GM12864 (cell line): Measurements from ENCODE around the gene PCBP3.

ENCODE experiments used
- DNase-seq: peaks from one replicate; pipeline ENCODE4 v3.0.0-alpha.2; 2011; ENCODE audit warnings: low read depth
- H3K4me3 ChIP-seq: 2 replicates; pipeline ENCODE4 v1.5.1; 2011; ENCODE audit warnings: mild to moderate bottlenecking, low read depth, low read length, control low read depth
- TF ChIP-seq, protein P1 (sequence below): IDR thresholded peaks from 2 replicates; pipeline ENCODE4 v1.5.1; 2011; ENCODE audit warnings: low read depth, mild to moderate bottlenecking, moderate library complexity, low read length, control low read depth, inconsistent platforms; ENCODE audit errors: missing control alignments

PCBP3 gene

DNA sequence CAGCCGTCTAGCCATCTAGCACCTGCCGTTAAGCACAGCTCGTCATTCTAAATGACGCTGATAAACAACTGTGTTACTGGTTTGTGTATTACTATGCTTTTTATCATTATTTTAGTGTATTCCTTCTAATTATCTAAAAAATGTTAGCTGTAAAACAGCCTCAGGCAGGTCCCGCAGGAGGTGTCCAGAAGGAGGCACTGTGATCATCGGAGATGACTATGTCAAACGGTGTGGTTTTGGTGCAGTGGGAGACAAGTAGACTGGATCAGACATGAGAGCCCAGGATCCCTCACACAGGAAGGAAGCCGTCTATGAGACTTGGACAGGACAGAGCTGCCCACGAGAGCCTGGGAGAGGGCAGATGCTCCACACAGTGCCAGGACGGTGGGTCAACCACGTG, 282.8 kb downstream of the PCBP3 start:
- H3K4me3 ChIP-seq, result no peak overlapping the region
- TF ChIP-seq, protein P1, sequence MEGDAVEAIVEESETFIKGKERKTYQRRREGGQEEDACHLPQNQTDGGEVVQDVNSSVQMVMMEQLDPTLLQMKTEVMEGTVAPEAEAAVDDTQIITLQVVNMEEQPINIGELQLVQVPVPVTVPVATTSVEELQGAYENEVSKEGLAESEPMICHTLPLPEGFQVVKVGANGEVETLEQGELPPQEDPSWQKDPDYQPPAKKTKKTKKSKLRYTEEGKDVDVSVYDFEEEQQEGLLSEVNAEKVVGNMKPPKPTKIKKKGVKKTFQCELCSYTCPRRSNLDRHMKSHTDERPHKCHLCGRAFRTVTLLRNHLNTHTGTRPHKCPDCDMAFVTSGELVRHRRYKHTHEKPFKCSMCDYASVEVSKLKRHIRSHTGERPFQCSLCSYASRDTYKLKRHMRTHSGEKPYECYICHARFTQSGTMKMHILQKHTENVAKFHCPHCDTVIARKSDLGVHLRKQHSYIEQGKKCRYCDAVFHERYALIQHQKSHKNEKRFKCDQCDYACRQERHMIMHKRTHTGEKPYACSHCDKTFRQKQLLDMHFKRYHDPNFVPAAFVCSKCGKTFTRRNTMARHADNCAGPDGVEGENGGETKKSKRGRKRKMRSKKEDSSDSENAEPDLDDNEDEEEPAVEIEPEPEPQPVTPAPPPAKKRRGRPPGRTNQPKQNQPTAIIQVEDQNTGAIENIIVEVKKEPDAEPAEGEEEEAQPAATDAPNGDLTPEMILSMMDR, result no peak
- DNase-seq, result no peak

DNA sequence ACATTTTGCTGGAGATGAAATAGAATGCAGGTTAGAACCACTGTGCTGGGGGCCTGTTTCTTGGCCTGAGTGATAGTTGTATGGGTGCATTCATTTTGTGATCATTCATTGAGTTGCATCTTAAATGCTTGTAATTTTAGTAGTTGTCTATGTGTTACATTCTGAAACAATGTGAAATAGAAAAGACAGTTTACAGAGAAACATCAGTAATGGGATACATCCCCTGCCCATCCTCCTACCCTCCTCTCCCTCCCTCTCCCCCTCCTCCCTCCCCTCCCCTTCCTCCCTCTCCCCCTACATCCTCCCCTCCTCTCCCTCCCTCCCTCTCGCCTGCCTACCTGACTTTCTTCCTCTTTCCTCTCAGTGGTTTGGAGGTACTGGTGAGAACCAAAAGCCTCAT, 283.5 kb downstream of the PCBP3 start:
- no peak overlapping the region for H3K4me3 ChIP-seq
- TF ChIP-seq, protein P1, result no peak
- no peak for DNase-seq

DNA sequence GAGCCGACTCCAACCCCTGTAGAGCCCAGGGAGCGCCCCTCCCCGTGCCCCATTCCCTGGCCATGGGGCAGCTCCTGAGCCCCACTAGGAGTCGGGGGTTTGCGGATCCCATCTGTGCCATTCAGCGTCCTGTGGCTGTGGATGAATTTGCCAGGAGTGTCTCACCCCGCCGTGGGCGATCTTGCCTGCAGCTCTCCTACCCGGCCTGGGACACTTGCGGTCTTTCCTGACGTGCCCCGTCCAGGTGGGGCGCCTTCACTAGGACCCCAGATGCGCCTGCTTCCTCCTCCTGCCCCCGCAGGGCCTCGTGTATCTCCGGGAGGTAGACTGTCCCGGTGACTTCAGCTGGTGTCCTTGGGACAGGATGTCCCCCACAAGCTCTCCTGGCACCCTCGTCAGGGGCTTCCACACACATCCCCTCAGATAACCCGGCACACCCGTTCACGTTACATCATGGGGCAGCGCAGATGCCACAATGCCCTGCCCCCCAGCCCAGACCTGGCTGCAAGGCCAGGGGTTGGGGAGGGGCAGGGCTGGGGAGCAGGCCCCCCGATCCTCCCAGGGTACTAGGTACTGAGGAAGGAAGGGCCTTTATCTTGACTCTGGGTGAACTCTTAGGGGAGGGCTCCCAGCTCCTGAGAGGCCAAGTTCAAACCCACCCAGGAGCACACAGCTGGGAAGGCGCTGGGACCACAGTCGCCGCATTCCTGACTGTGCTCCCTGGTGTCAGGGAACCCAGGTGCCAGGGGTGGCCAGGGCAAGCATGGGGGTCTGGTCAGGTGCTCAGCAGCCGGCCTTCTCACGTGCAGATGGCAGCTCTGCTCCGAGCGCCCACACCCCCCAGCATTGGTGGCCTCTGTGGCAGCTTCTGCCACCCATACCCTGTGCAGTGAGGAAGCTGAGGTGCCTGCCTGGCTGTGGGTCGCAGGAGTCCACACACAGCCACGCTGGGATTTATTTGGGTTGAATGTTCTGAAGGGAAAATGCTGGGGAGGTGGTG, 284.6 kb downstream of the PCBP3 start:
- DNase-seq, result no peak
- H3K4me3 ChIP-seq, result no peak overlapping the region
- TF ChIP-seq, protein P1, result no peak

DNA sequence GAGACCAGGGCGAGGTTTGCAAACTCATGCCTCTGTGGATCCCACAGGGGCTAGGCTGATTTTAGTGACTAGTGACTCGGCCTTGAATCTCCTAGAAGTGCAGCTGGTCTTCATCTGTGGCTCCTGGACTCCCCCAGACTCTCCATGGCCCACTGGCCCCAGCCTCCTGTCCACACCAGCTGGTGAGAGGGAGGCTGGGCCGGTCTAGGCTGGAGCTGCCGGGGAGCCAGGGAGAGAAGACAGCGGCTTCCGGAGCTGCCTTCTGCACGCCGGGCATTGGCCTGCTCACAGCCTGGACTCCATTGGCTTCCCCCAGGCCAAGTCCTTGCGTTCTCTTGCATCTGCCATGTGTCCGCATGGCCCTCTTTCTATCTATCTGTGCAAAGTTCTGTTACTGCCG, 285.9 kb downstream of the PCBP3 start:
- TF ChIP-seq, protein P1, result no peak
- H3K4me3 ChIP-seq, result no peak overlapping the region
- no peak for DNase-seq

DNA sequence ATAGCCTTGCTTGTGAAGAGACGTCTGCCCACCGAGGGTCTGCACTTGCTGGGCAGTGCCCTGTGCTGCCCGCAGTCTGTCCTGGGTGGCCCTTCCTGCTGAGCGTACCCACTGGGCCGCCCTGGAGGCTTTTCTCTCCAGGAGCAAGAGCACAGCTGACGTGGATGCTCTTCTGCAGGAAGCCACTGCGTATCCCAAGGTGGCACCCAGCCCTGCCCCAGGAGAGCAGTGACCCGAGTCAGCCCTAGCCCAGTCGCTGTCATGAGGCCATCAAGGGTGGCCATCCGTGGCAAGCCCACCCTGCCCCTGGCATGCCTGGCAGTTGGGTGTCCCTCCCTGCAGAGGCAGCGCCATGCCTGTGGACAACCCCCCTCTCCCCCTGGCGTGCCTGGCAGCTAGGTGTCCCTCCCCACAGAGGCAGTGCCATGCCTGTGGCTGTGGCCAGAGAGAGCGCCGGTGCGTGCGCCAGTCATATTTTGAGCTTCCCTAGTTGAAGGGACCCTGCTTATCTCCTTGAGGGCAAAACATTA, 286.8 kb downstream of the PCBP3 start:
- TF ChIP-seq, protein P1, result no peak
- no peak overlapping the region for H3K4me3 ChIP-seq
- DNase-seq, result no peak

DNA sequence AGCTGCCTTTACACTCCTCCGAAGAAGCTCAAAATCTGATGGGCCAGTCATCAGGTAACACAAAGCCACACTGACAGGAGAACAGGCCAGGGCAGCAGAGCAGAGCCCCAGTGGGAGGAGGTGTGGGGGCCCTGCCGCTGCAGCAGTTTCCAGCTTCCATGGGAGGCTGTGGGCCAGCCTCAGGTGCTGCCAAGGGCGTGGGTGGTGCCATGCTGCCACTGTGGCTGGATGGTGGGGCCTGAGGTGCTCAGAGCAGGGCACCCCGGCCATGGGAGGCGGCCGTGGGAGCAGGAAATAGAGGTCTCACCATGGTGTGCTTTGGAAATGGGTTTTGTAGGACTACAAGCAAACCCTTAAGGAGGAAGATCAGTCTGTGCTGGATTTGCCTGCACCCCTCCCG, 287.3 kb downstream of the PCBP3 start:
- TF ChIP-seq, protein P1, result no peak
- no peak overlapping the region for H3K4me3 ChIP-seq
- DNase-seq, result no peak

DNA sequence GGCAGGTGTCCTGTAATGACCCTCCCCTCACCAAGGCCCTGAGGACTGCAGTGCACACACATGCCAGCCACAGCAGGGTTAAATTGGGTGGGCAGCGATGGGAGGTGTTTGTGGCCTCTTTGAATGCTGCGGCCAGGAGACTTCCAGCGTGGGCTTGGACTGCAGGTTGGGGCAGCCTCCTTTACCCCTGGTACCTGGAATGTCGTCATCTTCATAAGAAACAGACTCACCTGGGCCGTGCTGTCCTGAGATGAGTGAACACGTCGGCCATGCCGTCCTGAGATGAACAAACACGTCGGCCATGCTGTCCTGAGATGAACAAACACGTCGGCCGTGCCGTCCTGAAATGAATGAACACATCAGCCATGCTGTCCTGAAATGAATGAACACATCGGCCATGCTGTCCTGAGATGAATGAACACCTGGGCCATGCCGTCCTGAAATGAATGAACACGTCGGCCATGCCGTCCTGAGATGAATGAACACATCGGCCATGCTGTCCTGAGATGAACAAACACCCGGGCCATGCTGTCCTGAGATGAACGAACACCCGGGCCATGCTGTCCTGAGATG, 288.0 kb downstream of the PCBP3 start:
- TF ChIP-seq, protein P1, result no peak
- H3K4me3 ChIP-seq, result no peak overlapping the region
- DNase-seq, result no peak
